Tibial nerve (tissue), 4 donors: ENCODE results near the gene PKNOX2. TPM values are rescaled to one million over a fixed set of nuclear protein-coding genes. Genes with fewer than 3 reads are reported as not detected.

ENCODE experiments used
- DNase-seq, 2 donors: peaks; one replicate each; pipeline ENCODE4 v3.0.0-alpha.2; 2019; ENCODE audit warnings: low spot score in 2 of 2
- H3K27ac ChIP-seq, 4 donors: fragments of 200-600 bp; sonication (generic) in 3 of 4; one replicate each; pipeline ENCODE4 v1.5.1; 2017 to 2019; ENCODE audit warnings: mild to moderate bottlenecking in 1 of 4
- H3K27me3 ChIP-seq, 2 donors: fragments of 200-600 bp; sonication (generic) in 1 of 2; one replicate each; pipeline versions ENCODE4 v1.5.1 to v1.6.0; 2017 to 2019
- H3K36me3 ChIP-seq, 3 donors: fragments of 200-600 bp; sonication (generic); one replicate each; pipeline ENCODE4 v1.5.1; 2018 to 2019
- H3K4me1 ChIP-seq, 4 donors: fragments of 200-600 bp; sonication (generic) in 3 of 4; one replicate each; pipeline ENCODE4 v1.5.1; 2017 to 2019
- H3K4me3 ChIP-seq, 4 donors: fragments of 200-600 bp; sonication (generic) in 3 of 4; one replicate each; pipeline ENCODE4 v1.5.1; 2017 to 2019; ENCODE audit warnings: mild to moderate bottlenecking in 1 of 4, moderate library complexity in 1 of 4
- H3K9me3 ChIP-seq, 4 donors: fragments of 200-600 bp; sonication (generic) in 3 of 4; one replicate each; pipeline ENCODE4 v1.5.1; 2017 to 2019
- EP300 ChIP-seq, 2 donors: sonication (generic); formaldehyde crosslinking; IDR thresholded peaks; one replicate each; pipeline ENCODE4 v1.6.1; 2017; ENCODE audit warnings: antibody characterized with exemption in 2 of 2, mild to moderate bottlenecking in 1 of 2
- POLR2A ChIP-seq, 2 donors: fragments of 450-650 bp; IDR thresholded peaks; one replicate each; pipeline ENCODE4 v1.6.1; 2017; ENCODE audit warnings: antibody characterized with exemption in 2 of 2, mild to moderate bottlenecking in 2 of 2, moderate library complexity in 2 of 2
- WGBS, 2 donors: methylation state at CpG; one replicate each; pipeline ENCODE4 v1.1.5; 2018; 5-methylcytosine and 5-hydroxymethylcytosine counted together
- total RNA-seq, 4 donors: library from RNA; depleted of rRNA; stranded (reverse); fragments of >200 nt; gene quantifications; one replicate each; pipeline ENCODE4 v1.1.0, GENCODE V29; 2016
- TF ChIP-seq, protein P1 (sequence below), 5 experiments: fragments of 200-600 bp in 3 of 5; fragments of 450-650 bp in 2 of 5; sonication (generic) in 3 of 5; IDR thresholded peaks; one replicate each; pipeline ENCODE4 v1.5.1; 2016 to 2019; ENCODE audit warnings: antibody characterized with exemption in 5 of 5, mild to moderate bottlenecking in 3 of 5, moderate library complexity in 2 of 5

PKNOX2 gene
- total RNA-seq, 4 donors from 2014 or later = 5.7 to 7.2 (median 6.4) TPM

DNA sequence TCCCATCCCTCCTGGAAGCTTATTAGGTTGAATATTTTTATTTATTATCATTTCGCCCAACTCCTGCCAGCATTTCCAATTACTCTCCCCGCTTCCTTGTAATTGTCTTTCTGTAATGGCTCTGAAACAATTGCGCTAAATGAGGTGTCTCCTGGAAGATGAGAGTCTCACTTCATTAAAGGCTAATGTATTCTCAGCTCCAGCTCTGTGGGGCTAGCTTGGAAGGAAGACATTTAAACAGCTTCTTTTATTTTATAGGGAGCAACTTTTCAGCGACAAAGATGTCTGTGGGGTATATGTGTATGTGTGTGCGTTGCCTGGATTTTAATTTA, 86.6 kb downstream of the PKNOX2 start:
- TF ChIP-seq, protein P1, sequence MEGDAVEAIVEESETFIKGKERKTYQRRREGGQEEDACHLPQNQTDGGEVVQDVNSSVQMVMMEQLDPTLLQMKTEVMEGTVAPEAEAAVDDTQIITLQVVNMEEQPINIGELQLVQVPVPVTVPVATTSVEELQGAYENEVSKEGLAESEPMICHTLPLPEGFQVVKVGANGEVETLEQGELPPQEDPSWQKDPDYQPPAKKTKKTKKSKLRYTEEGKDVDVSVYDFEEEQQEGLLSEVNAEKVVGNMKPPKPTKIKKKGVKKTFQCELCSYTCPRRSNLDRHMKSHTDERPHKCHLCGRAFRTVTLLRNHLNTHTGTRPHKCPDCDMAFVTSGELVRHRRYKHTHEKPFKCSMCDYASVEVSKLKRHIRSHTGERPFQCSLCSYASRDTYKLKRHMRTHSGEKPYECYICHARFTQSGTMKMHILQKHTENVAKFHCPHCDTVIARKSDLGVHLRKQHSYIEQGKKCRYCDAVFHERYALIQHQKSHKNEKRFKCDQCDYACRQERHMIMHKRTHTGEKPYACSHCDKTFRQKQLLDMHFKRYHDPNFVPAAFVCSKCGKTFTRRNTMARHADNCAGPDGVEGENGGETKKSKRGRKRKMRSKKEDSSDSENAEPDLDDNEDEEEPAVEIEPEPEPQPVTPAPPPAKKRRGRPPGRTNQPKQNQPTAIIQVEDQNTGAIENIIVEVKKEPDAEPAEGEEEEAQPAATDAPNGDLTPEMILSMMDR (IDR thresholded peaks at IDR 0.05) = no peak
- no peak for TF ChIP-seq EP300 (IDR thresholded peaks at IDR 0.05)
- no peak for TF ChIP-seq POLR2A (IDR thresholded peaks at IDR 0.05)
- no peak for DNase-seq
- WGBS, 2 donors = 88 to 92% methylated on average over 5 of the region's 5 CpGs
- Histone ChIP-seq H3K9me3 (no peaks in the 10 kb centered on the region), H3K27me3 (no peaks in the 10 kb centered on the region), H3K4me3 (no peak overlapping the region), H3K36me3 (no peaks in the 10 kb centered on the region), H3K27ac (no peak overlapping the region), H3K4me1 (peaks cover 0 to 31% (median 10%) of the 10 kb centered on the region in 4 donors)

DNA sequence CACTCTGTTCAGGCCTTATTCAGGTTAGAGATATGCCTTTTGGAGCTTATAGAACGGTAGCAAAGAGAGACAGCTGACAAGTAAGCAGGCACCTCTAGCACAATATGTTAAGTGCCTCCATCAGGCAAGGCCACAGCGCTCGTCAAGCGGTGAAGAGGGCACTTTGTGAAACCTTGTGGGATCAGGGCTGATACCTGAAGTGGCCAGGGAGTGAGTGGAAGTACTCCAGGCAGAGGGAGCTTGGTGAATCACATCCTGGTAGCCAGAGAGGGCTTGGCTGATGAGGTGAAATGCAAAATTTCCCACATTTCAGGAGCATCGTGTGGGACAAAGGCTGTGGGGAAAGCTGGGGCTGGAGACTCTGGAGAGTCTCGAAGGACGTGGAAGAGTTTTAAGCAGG, 87.4 kb downstream of the PKNOX2 start:
- no peak overlapping the region for H3K27ac ChIP-seq
- H3K27me3 ChIP-seq = no peaks in the 10 kb centered on the region
- TF ChIP-seq EP300 (IDR thresholded peaks at IDR 0.05) (no peak), POLR2A (IDR thresholded peaks at IDR 0.05) (no peak)
- TF ChIP-seq, protein P1 (IDR thresholded peaks at IDR 0.05) = no peak
- no peaks in the 10 kb centered on the region for H3K9me3 ChIP-seq
- H3K4me1 ChIP-seq = peaks cover 0 to 32% (median 9%) of the 10 kb centered on the region in 4 donors
- 92 to 93% methylated on average over 7 of the region's 7 CpGs for WGBS, 2 donors
- H3K4me3 ChIP-seq = no peak overlapping the region
- DNase-seq = no peak
- no peaks in the 10 kb centered on the region for H3K36me3 ChIP-seq

DNA sequence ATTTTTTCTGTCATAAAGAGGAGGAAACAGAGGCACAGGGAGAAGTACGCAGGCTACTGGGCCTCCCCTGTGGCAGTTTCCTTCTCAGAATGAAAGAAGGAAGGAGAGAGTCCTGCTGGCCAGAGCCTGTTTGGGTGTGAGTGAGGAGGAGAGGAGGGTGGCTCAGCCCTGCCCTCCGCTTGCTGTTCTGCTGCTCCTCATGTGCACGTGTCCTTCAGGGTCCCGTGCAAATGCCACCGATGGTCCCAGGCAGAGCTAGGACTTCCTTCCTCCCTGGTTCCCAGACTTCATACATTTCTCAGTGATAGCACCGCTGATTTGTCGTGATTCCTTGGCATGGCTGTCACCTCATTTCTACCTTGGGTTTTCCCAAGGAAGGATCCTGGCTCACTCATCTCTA, 88.7 kb downstream of the PKNOX2 start:
- Histone ChIP-seq H3K36me3 (no peaks in the 10 kb centered on the region), H3K27ac (no peak overlapping the region), H3K9me3 (no peaks in the 10 kb centered on the region), H3K4me1 (peaks cover 0 to 33% (median 6%) of the 10 kb centered on the region in 4 donors), H3K4me3 (no peak overlapping the region), H3K27me3 (no peaks in the 10 kb centered on the region)
- WGBS, 2 donors = 53 to 76% methylated on average over 7 of the region's 7 CpGs
- no peak for TF ChIP-seq EP300 (IDR thresholded peaks at IDR 0.05)
- no peak for TF ChIP-seq POLR2A (IDR thresholded peaks at IDR 0.05)
- TF ChIP-seq, protein P1 (IDR thresholded peaks at IDR 0.05) = no peak
- no peak for DNase-seq

DNA sequence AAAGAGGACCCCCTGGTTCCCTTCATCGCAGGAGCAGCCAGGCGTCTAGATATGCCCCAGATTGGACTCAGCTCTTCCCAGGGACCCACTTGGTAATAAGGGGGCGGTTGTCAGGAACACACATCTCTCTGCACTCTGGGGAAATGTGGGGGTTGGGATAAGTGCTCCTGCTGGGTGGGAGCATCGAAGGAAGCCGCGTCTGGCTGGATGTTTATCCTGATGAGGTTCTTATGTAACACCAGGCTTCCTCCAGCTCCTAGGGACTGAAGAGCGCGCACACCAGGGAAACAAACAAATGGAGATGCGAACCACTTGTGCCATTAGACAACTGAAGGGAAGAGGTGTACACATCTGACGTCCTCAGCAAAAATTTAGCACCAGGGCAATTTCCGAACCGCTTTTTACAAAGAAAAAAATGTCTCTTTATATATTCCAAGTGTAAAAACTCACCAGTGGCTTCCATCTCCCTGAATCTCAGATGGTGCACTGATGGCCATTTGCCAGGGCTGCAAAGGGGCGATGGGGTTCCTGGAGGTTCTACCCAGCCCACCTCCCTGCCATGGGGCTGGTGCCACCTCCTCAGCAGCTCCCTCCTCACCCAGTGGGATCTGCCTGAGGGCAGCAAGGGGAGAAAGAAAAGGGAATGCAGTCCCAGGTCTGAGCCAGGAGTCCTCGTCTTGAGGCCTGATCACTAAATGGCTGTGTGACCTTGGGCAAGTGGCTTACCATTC, 89.4 kb downstream of the PKNOX2 start:
- H3K27ac ChIP-seq = no peak overlapping the region
- WGBS, 2 donors = 80 to 83% methylated on average over 14 of the region's 14 CpGs
- no peaks in the 10 kb centered on the region for H3K27me3 ChIP-seq

DNA sequence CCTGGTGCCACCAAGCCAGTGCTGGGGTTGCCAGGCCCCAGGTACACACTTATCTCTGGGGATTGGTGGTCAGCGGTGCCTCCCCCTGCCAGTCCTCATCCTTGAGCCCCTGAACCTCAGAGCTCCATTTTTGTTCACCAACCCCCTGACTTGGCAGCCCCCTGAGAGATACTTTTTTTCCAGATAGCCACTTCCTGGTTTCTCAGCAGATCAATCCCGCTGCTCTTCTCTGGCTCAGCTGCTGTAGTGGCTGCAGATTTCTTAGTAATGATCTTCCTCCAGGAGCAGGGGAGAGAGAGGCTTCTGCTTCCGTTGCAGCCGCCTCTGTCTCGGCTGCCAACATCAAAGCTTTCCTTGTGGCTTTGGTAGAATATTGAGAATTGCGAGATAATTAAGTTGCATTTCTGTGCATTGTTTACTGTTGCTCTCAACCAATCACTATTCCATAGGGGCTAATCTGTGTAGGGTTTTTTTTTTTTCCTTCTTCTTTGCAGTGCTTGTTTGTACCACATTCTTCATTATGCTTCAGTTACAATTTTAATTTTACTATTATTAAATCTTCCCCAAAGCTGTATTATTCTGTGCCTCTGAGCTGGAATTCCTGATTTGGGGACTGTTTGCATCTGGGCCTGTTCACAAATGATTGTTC, 92.1 kb downstream of the PKNOX2 start:
- Histone ChIP-seq H3K4me1 (peaks cover 0 to 46% (median 13%) of the 10 kb centered on the region in 4 donors), H3K36me3 (no peaks in the 10 kb centered on the region), H3K9me3 (no peaks in the 10 kb centered on the region), H3K4me3 (no peak overlapping the region), H3K27ac (no peak overlapping the region), H3K27me3 (no peaks in the 10 kb centered on the region)
- TF ChIP-seq EP300 (IDR thresholded peaks at IDR 0.05) (no peak), POLR2A (IDR thresholded peaks at IDR 0.05) (no peak)
- TF ChIP-seq, protein P1 (IDR thresholded peaks at IDR 0.05) = no peak
- WGBS, 2 donors = 26 to 54% methylated on average over 6 of the region's 6 CpGs
- DNase-seq = no peak

More for the DNA sequence above, 89.4 kb downstream of the PKNOX2 start:
- no peak for TF ChIP-seq EP300 (IDR thresholded peaks at IDR 0.05)
- no peaks in the 10 kb centered on the region for H3K36me3 ChIP-seq
- no peaks in the 10 kb centered on the region for H3K9me3 ChIP-seq
- H3K4me1 ChIP-seq = peaks cover 0 to 38% (median 9%) of the 10 kb centered on the region in 4 donors
- H3K4me3 ChIP-seq = no peak overlapping the region
- DNase-seq = no peak
